Embryonic facial prominence (tissue), 1 donor: ENCODE measurements around the gene TMEM92.
"Not testable (repeated sequence)": the region's sequence is repeated elsewhere in the genome, so short reads cannot be mapped to it uniquely, and the experiment has no call there.

Experiments used
- DNase-seq: peaks from one replicate; pipeline ENCODE4 v3.0.0-alpha.2; 2016; ENCODE audit errors: extremely low spot score

The TMEM92 gene

DNA sequence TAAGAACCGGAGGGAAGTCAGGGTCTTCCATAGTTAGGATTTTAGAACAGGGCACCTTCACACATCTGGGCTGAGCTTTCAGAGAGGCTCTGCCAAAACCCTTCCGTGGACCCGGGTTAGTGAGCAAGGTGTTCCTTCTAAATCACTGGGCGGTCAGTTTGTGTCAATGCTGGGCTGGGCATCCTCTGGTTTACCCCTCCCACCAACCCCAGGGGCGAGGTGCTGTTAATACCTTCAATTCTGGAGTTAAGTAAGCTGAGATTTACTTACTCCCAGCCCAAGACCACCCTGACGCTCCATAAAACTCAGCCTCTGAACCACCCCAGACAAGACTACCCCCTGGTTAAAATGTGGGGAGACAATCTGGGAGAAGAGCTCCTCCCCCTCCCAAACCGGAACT lies 1.0 kb downstream of the TMEM92 start:
- DNase-seq: no peak

DNA sequence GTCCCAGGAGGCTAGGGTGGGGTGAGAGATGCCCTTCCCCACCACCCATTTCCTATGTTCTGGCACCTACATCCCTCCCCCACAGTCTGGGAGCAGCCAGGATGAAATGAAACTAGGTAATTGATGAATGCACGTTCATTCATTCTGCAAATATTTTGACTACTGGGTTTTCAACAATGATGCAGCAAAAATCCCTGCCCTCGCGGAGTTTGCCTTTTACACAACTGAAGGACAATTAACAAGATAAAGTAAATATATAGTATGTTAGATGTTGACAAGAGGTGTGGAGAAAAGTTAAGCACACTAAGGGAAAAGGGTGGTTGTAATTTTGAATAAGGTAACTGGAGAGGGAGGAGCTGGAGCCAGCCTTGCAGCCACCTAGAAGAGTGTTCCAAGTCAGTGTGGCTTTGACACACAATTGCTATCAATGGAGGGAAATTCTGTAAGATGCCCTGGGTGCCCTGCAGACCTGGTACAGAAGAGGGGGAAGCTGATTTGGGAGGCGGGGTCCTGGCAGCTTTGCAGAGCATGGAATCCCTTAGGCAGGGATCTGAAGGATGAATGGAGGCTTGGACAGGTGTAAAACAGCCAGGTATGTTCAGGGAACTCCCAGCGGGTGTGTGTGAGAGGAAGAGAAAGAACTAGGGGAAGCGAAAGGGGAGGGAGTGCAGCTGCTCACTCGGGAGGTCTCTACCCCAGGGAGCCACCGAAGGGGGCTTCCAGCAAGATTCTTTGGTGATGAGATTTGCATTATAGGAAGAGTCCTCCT lies 2.5 kb downstream of the TMEM92 start:
- DNase-seq: no peak

DNA sequence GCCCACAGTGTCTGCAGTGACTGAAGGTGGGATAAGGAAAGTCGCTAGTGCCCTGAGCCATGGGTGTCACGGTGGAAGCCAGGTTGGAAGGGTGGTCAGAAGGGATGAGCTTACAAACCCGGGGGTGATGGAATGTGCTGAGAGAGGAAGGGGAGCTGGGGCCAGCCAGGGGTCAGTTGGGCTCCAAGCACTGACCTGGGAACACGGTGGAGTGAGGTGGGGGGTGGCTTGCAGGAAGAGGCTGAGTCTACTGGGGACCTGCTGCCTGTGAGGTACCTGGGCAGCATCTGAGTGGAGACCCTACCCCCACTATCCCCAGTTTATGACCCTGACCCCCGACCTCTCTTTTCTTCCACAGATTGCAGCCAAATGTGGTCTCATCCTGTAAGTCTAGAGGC lies 3.1 kb downstream of the TMEM92 start:
- no peak for DNase-seq

DNA sequence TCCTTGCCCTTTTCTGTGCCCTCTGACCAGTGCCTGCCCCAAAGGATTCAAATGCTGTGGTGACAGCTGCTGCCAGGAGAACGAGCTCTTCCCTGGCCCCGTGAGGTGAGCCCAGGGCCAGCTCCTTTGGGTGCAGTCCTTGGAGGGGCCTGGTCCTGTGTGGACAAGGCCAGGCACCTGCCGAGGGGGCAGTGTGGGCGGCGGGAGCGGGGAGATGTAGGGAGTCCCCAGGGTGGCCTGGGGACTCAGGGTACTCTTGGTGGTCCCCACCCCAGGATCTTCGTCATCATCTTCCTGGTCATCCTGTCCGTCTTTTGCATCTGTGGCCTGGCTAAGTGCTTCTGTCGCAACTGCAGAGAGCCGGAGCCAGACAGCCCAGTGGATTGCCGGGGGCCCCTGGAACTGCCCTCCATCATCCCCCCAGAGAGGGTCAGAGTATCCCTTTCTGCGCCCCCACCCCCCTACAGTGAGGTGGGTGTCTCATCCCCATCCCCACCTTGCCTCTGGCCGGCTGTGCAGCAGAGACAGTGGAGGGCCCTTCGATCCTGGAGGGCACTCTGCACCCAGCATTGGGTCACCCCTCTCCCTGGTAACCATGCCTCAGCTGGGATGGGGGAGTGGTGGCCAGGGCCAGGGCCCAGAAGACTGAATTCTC lies 4.4 kb downstream of the TMEM92 start:
- DNase-seq: no peak

DNA sequence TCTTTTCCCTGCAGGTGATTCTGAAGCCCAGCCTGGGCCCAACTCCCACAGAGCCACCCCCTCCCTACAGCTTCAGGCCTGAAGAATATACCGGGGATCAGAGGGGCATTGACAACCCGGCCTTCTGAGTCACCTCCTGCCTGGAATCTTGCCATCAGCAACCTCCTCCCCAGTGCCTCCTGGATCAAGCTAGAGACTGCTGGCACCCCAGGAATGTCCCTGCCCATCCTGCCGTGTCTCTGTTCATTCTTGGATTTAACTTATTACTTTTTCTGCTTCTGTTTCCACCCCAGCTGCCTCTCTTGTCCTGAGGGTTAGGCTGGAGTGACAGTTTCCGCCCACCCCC lies 4.9 kb downstream of the TMEM92 start:
- DNase-seq: no peak

DNA sequence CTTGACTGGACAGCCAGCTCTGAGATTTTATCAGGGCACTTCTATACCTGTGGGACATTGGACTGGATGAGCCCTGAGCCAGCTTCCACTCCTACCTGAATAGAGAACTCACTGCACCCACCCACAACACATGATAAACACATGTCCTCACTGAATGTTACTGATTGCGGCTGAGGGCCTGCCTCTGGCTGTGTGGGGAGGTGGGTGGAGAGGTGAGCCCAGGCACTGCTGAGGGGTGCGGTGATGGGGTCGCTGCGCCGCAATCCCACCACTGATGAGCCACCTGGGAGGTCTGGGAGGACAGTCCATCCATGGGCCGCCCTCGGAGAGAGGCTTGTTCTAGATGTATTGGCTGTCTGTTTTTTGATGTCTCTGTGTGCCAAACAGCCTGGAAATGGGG lies 5.4 kb downstream of the TMEM92 start:
- DNase-seq: no peak

DNA sequence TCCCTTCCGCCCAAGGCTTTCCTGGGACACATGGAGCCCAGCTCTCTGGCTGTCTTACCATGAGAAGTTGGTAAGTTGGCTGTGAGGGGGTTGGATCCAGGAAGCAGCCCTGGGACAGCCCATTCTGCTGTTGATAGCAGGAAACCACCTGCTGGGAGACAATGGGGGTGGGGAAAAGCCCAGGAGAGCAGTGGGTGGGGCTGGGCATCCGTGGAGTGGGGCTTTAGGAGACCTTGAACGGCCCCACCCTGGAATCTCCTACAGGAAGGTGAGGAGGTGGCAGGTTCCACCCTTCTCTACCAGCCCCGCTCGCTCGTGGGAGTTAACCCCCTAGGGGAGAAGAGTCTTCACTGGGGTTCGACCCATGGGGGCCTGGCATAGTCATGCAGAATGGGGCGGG lies 5.8 kb downstream of the TMEM92 start:
- DNase-seq: no peak

DNA sequence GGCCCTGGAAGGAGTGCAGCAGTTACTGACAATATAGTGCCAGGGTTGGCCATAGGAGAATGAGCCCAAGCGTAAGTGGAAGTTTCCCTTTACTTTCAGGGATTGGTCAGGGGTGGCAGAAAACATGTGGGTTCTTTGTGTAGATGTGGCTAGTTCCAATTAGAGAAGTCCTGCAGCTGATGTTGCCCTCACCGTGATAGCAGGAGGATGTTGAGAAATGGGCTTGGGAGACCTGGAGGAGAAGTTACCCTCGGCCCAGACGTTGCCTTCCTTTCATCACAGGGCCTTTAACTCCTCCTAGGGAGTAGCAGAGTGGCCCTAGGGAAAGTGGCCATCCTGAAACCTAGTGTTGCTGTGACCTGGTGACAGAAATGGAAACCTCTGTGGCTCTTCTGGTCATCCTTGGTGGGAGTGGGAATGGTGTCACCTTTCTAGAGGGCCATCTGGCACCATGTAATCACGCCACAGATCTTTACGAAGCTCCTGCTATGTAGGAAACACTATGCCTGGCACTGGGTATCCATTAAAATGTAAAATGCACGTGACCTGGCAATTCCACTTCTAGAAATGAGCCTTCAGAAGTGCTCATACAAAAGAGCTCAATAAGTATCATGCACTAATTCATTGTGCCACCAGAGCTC lies 6.7 kb downstream of the TMEM92 start:
- DNase-seq: no peak

DNA sequence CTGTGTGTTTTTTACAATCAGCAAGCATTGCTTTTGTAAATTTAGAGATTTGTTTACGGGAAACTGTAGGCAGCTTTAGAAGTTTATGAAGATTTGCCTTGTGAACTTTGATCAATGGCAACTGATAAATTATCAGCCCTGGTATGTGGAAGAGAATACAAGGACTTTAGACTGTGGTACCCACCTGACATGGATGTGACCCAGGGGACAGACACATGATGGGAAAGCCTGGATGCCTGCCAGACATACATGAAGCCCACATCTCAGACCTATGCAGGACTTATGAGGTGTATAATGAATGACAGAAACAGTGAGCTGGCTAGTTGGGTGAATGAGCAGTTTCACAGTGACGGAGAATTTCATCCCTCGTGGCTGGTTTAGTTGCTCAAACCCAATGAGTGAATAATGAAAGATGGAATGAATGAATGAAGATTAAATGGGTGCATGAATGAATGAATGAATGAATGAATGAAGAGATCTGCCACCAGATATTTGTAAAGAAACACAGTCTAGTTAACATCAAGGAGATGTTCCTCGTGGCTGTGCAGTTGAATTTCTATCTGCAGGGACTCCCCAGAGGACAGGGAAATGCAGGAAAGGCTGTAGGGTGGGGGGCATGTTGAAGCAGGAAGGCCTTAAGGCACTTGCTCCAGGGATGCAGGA lies 7.6 kb downstream of the TMEM92 start:
- no peak for DNase-seq

DNA sequence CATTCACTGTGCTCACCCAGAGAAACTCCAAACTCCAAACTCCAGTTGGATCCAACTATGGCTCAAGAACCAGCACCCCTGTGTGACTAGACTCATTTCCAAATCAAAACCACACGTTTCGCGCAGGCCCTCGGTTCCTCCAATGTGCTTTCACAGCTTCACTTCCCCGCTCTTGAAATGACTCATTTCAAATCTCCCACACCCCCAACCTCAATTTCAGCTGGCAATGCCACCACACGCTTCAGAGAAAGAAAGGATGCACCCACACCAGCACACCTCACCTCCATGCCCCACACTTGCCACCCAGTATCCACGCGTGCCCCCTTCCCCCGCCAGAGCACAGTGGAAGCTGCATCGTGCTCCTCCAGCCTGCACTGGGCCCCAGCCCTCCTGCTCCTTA lies 9.0 kb downstream of the TMEM92 start:
- no peak for DNase-seq

DNA sequence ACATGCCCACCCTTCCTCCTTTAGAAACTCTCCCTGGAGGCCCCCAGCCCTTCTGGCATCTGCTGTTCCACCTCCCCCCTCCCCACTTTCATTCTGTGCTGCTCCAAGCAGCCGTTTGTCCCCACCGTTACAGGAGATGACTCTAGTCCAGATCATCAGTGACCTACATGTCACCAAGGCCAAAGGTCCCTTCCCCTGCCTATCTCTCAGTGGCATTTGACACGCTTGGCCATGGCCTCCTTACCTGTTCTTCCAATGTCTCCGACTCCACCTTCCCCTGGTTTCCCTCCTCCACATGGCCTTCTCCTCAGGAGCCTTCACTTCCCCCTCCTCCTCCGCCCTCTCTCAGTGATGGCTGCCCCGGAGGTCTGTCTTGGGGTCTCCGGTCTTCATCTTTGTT lies 9.4 kb downstream of the TMEM92 start:
- DNase-seq: no peak

DNA sequence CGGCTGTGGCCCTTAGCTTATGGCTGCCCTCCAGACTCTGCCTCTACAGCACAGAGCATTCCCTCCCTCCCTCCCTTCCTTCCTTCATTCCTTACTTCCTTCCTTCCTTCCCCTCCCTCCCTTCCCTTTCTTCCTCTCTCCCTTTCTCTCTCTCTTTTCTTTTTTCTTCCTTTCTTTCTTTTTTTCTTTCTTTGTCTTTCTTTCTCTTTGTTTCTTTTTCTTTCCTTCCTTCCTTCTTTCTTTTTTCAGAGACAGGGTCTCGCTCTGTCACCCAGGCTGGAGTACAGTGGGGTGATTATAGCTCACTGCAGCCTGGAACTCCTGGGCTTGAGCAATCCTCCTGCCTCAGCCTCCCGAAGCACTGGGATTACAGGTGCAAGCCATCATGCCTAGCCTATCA lies 11.7 kb downstream of the TMEM92 start:
- DNase-seq: no peak

DNA sequence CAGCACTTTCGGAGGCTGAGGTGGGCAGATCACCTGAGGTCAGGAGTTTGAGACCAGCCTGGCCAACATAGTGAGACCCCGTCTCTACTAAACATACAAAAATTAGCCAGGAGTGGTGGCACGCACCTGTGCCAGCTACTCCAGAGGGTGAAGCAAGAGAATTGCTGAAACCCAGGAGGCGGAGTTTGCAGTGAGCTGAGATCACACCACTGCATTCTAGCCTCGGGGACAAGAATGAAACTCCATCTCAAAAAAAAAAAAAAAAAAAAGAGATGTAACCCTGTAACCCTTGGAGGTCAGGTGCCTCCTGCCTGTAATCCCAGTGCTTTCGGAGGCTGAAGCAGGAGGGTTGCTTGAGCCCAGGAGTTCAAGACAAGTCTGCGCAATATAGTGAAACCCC lies 13.0 kb downstream of the TMEM92 start:
- not testable (repeated sequence) for DNase-seq

DNA sequence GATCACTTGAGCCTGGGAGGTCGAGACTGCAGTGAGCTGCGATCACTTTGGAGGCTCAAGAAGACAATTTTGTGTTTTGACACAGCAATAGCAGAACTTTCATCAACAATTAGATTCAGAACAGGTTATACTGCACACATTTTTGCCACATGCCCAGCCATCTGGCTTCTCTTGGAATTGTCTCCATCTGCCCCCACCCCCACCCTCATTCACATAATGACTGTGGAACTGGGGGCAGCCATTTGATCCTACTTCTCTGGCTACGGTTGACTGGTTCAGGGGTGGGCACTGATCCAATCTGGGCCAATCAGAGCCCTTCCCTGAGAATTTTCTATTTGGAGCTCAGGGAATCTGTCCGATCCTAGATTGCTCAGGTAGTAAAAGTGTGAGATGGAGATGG lies 14.0 kb downstream of the TMEM92 start:
- DNase-seq: no peak

DNA sequence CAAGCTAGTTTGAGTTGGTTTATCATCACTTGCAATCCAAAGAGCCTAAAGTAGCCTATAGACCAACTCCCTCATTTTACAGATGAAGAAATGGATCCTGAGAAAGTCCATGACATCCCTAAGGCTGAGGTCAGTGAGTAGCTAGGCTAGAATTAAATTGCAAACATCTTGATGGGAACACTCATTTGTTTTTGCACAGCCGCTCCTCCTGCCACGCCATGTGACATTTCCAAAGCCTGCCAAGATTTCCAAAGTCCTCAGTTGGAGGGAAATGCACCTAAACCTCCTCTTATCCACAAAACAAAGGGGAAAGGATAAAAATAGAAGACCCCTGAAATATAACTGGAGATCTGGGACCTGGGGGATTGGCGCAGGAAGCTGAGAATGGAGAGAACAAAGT lies 15.0 kb downstream of the TMEM92 start:
- no peak for DNase-seq

DNA sequence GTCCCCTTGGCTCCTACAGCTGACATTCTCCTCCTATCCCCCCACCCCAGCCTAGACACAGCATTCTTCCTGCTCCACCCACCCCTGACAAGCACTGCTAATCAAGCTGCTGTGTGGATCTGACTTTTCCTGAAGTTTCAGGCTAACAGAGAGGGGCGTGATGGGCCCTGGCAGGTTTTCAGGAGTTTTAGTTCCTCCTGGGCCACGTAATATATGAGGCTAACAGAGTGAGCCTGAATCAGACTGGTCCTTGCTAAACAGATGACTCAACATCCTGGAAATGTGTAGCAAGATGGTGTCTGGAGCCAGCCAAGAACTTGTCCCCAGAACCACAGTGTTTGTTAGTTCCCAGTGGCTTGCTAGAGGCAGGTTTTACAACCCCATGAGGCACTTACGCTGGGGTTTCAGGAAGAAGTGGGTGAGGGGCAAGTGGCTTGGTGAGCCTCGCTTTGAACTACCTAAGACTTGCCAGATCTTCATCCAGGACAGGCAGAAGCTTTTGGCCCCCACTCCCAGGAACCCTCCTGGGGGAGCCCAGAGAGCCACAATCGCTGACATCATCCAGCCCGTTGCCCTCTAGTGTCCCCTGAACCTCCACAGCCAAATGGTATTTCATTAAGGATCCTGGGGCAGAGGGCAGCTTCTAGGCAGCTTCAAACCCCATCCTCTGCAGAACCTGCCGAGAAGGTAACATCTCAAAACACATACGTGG lies 15.9 kb downstream of the TMEM92 start:
- DNase-seq: no peak

DNA sequence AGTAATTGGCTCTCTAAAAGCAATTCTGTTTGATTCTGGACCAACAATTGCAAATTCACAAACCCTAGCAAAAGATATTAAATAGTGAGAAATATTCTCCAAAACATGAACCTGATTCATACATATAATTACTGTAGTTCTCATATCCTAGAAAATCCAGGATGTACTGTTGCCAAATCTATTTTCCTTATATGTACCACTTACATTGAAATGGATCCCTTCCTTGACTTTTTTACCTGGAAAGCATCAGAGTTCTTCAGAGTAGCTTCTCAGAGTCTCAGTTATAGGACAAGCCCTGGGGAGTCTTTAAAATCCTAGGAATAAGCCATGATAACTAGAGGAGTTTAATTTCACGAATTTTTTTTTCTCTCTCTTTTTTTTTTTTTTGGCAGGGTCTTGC lies 16.7 kb downstream of the TMEM92 start:
- DNase-seq: no peak

DNA sequence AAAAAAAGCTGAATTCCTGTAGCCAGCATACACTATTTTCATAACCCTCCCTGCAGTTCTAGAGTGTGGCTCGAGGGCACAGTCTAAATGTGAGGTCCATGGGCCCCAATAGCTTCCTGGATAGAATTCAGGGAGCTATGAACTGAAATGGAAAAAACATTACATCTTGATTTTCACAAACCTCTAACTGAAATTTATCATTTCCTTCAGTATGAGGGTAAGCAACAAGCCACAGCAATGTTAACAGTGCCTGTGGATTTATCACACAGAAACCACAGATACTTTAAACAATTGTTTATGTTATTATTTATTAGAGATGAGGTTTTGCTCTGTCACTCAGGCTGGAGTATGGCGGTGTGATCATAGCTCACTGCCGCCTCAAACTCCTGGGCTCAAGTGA lies 18.2 kb downstream of the TMEM92 start:
- no peak for DNase-seq

DNA sequence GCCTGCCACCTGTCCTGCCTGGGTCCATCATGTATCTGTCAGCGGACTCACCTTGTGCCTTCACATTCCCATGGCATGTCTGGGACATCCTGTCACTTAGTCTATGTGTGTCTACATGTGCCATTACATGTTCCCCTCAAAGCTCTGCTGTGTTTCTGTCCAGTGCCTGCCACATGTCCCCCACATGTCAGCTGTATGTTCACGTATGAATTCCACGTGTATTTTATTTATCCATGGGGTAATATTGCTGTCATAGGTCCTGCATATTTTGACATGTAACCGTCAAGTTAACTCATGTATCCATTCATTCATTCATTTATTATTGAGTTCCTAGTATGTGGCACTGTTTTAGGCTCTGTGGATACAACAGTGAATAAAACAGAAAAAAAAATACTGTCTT lies 20.8 kb downstream of the TMEM92 start:
- no peak for DNase-seq

DNA sequence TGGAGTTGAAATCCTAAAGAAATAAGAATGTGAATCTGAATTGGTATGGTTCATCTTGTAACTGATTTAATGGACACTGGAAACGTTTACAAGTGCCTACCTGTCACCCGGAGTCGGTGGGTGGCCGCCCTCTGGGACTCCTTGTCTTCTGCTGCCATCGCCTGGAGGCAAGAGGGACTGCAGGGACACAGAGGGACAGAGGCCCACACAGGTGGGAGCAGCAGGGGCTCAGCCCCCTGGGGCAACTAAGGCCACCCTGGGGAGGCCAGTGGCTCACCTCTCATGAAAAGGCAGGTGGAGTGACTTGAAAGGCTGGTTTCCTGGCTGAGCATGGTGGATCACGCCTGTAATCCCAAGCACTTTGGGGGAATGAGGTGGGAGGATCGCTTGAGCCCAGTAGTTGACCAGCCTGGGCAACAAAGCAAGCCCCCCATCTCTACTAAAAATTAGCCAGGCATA lies 23.2 kb downstream of the TMEM92 start:
- peak; percentile 23 for DNase-seq

DNA sequence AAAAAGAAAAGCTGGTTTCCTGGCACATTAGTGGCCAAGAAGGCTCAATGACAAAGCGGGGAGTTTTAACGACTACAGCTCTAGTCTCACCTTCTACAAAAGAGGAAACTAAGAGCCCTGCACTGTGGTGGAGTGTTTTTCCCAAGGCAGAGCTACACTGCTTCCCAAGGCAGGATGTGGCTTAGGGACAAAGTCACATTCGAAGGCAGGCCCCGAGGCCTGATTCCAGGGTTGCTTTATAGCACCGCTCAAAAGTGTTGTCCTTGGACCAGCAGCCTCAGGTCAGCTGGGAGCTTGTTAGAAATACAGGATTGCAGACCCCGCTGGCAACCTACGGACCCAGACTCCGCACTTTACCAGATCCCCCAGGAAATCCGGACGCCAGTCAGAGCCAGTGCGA lies 23.8 kb downstream of the TMEM92 start:
- no peak for DNase-seq

DNA sequence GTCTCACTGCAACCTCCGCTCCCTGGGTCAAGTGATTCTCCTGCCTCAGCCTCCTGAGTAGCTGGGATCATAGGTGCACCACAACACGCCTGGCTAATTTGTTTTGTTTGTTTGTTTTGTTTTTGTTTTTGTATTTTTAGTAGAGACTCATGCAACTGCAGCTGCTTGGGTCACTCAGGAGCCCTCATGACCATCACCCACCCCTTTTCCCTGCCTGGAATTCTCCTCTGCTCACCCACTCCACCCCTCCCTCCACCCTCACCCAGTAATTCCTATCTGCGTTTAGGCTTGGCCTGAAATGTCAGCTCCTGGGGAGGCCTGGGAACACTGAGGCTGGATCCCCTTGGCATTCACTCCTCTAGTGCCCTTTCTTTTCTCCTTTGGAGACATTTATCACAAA lies 25.5 kb downstream of the TMEM92 start:
- DNase-seq: no peak
